Cardiac muscle cell (in vitro differentiated cells and primary cell): ENCODE results near the gene RAB34. TPM values are rescaled to one million over a fixed set of nuclear protein-coding genes. Genes with fewer than 3 reads are reported as not detected.

Source experiments
- DNase-seq, 2 donors: peaks; one replicate each; pipeline versions ENCODE4 v3.0.0 to v3.0.0-alpha.2; 2010 to 2017; ENCODE audit warnings: low read depth in 1 of 2, low spot score in 1 of 2
- H3K27ac ChIP-seq: fragments of 200-600 bp; sonication (generic); 2 replicates; pipeline ENCODE4 v1.5.1; 2016
- H3K27me3 ChIP-seq: fragments of 200-600 bp; sonication (generic); 2 replicates; pipeline ENCODE4 v1.6.0; 2016; ENCODE audit warnings: control low read depth
- H3K36me3 ChIP-seq: fragments of 200-600 bp; sonication (generic); 2 replicates; pipeline ENCODE4 v1.5.1; 2016; ENCODE audit warnings: control low read depth
- H3K4me1 ChIP-seq: fragments of 200-600 bp; sonication (generic); 2 replicates; pipeline ENCODE4 v1.8.1; 2017; ENCODE audit warnings: low read depth, mild to moderate bottlenecking, mixed run types
- H3K4me3 ChIP-seq: fragments of 200-600 bp; sonication (generic); 2 replicates; pipeline ENCODE4 v1.5.1; 2016; ENCODE audit warnings: mild to moderate bottlenecking
- H3K9me3 ChIP-seq: fragments of 200-600 bp; sonication (generic); 2 replicates; pipeline ENCODE4 v1.5.1; 2017; ENCODE audit warnings: low read depth, mild to moderate bottlenecking, control low read depth
- polyA plus RNA-seq: library from polyadenylated mRNA; unstranded; fragments of >200 nt; fragmentation: Nextera tagmentation; extraction: Ambion mirVana; gene quantifications from 2 replicates; pipeline ENCODE4 v1.2.1, GENCODE V29; 2016
- total RNA-seq: library from RNA; depleted of rRNA; stranded (reverse); fragments of >200 nt; gene quantifications from 2 replicates; pipeline ENCODE4 v1.2.3, GENCODE V29; 2016
- TF ChIP-seq, protein P1 (sequence below): IDR thresholded peaks from 2 replicates; pipeline ENCODE4 v1.5.1; 2012; ENCODE audit warnings: low read depth, mild to moderate bottlenecking, low read length

Gene RAB34
- total and polyA plus RNA-seq, 2 experiments from 2014 or later: 186 to 276 TPM

DNA sequence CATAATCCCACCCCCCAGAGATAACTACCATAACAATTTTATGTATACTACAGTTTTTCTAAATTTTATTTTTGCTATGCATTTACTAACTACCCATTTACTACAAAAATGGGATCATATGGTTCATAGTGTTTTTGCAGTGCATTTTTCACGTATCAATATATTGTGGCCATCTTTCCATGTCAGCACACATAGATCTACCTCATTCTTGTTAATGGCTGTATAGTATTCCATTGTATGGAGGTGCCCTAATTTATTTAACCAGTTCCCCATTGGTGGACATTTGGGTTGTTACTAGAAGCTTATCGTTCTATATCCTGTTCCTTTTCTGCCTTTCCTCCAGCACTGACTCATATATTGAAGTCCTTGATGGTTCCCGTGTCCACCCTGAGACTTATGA is 28.7 kb downstream of the RAB34 start:
- no peak for DNase-seq
- TF ChIP-seq, protein P1, sequence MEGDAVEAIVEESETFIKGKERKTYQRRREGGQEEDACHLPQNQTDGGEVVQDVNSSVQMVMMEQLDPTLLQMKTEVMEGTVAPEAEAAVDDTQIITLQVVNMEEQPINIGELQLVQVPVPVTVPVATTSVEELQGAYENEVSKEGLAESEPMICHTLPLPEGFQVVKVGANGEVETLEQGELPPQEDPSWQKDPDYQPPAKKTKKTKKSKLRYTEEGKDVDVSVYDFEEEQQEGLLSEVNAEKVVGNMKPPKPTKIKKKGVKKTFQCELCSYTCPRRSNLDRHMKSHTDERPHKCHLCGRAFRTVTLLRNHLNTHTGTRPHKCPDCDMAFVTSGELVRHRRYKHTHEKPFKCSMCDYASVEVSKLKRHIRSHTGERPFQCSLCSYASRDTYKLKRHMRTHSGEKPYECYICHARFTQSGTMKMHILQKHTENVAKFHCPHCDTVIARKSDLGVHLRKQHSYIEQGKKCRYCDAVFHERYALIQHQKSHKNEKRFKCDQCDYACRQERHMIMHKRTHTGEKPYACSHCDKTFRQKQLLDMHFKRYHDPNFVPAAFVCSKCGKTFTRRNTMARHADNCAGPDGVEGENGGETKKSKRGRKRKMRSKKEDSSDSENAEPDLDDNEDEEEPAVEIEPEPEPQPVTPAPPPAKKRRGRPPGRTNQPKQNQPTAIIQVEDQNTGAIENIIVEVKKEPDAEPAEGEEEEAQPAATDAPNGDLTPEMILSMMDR: no peak
- H3K4me3 ChIP-seq: no peak overlapping the region
- no peaks in the 10 kb centered on the region for H3K4me1 ChIP-seq
- no peaks in the 10 kb centered on the region for H3K9me3 ChIP-seq
- no peak overlapping the region for H3K27ac ChIP-seq
- no peaks in the 10 kb centered on the region for H3K27me3 ChIP-seq
- H3K36me3 ChIP-seq: peaks cover 77% of the 10 kb centered on the region

DNA sequence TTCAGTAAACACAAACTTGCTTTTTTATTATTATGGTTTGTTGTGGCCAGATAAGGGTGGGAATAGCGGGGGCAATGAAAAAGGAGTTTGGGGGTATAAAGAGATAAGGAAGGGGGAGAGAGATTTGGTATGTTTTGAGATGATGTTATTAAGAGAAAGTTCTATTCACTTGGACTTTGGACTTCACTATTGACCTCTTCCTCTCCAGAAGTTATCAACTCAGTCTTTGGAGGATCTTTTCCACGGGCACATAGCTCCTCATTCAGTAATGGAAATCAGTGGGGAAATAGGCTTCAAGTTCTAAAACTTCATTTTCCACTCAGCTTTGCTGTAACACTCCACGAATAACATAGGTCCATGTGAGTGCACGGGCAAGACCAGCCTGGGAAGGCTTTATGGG is 29.2 kb downstream of the RAB34 start:
- no peaks in the 10 kb centered on the region for H3K9me3 ChIP-seq
- peaks cover 76% of the 10 kb centered on the region for H3K36me3 ChIP-seq
- TF ChIP-seq, protein P1: no peak
- H3K27me3 ChIP-seq: no peaks in the 10 kb centered on the region
- H3K4me1 ChIP-seq: no peaks in the 10 kb centered on the region
- no peak overlapping the region for H3K4me3 ChIP-seq
- H3K27ac ChIP-seq: no peak overlapping the region
- no peak for DNase-seq

DNA sequence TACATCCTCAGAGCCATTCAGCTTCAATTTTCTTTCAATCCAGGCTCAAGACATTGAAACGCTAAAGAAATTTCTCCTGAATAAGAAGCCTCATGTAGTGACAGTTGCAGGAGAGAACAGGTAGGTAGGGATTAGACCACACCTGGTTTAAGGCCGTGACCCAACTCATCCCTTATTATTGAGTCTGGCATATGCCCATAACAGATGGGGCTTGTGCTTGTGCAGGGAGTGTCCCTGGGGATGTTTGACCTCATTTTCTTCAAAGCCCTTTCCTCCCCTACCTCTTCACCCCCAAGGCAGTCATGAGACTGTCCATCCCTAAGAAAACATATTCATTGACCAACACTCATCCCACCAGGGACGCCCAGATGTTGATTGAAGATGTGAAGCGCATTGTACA is 31.4 kb downstream of the RAB34 start:
- TF ChIP-seq, protein P1: no peak

DNA sequence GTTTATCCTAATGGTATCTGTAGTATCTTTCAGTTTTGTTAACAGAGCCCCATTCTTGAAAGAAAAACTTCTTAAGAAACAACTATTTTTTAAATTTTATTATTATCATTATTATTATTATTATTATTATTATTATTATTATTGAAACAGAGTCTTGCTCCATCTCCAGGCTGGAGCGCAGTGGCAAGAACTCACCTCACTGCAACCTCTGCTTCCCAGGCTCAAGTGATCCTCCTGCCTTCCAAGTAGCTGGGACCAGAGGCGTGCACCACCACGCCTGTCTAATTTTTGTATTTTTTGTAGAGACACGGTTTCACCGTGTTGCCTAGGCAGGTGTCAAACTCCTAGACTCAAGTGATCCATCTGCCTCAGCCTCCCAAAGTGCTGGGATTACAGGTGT is 32.3 kb downstream of the RAB34 start:
- Histone ChIP-seq H3K4me1 (no peaks in the 10 kb centered on the region), H3K36me3 (peaks cover 95% of the 10 kb centered on the region), H3K9me3 (no peaks in the 10 kb centered on the region)

More for the DNA sequence above, 31.4 kb downstream of the RAB34 start:
- DNase-seq: no peak
- Histone ChIP-seq H3K27ac (no peak overlapping the region), H3K4me3 (no peak overlapping the region), H3K4me1 (no peaks in the 10 kb centered on the region), H3K36me3 (peaks cover 93% of the 10 kb centered on the region), H3K9me3 (no peaks in the 10 kb centered on the region), H3K27me3 (no peaks in the 10 kb centered on the region)

DNA sequence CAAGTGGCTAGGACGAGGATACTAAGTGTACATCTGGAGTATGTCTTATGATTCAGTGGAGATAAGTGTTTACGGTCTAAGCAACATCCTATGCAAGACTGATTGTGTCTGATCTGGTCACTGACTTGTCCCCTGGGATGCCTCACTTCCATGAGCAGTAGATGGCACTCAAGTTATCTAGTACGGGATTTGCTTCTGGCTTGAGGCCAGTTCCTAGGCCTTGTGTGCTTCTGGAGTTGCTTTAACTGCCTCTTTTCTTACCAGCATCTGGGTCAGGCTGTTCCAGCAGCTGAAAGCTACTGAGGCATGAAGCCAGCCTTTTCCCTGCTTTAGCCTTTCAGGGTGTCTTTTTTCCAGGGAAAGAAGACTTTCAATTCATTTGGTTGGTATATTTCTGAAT is 32.7 kb downstream of the RAB34 start:
- no peaks in the 10 kb centered on the region for H3K27me3 ChIP-seq
- H3K27ac ChIP-seq: no peak overlapping the region
- H3K4me1 ChIP-seq: no peaks in the 10 kb centered on the region
- TF ChIP-seq, protein P1: no peak
- H3K4me3 ChIP-seq: no peak overlapping the region
- H3K36me3 ChIP-seq: peaks cover 95% of the 10 kb centered on the region
- DNase-seq: peak in 1 of 2 donors; percentile 54
- H3K9me3 ChIP-seq: no peaks in the 10 kb centered on the region

More for the DNA sequence above, 32.3 kb downstream of the RAB34 start:
- Histone ChIP-seq H3K27ac (no peak overlapping the region), H3K4me3 (no peak overlapping the region), H3K27me3 (no peaks in the 10 kb centered on the region)
- DNase-seq: no peak
- TF ChIP-seq, protein P1: no peak

DNA sequence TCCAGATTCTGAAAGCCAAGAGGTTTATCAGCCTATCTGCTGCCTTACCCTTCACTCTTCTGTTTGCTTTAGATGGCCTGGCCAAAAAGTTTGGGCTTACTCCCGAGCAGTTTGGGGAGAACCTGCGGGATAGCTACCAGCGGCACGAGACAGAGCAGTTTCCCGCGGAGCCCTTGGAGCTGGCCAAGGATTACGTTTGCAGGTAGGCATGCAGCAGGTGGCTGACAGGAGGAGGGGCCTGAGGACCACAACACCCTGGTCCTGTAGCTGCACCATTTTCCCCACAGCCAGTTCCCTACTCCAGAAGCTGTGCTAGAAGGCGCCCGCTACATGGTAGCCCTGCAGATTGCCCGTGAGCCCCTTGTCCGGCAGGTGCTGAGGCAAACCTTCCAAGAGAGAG is 35.0 kb downstream of the RAB34 start:
- TF ChIP-seq, protein P1: no peak

More for the DNA sequence above, 35.0 kb downstream of the RAB34 start:
- no peak for DNase-seq
- Histone ChIP-seq H3K4me3 (no peak overlapping the region), H3K27ac (no peak overlapping the region), H3K4me1 (no peaks in the 10 kb centered on the region), H3K27me3 (no peaks in the 10 kb centered on the region), H3K9me3 (no peaks in the 10 kb centered on the region), H3K36me3 (peaks cover 93% of the 10 kb centered on the region)
